Astrocyte of the spinal cord (primary cell): ENCODE measurements around the gene UMAD1.
"Not testable (repeated sequence)": the region's sequence is repeated elsewhere in the genome, so short reads cannot be mapped to it uniquely, and the experiment has no call there.

ENCODE experiments used
- DNase-seq: peaks from one replicate; pipeline ENCODE4 v3.0.0; 2011; ENCODE audit warnings: low read depth, low spot score
- H3K4me3 ChIP-seq: 2 replicates; pipeline ENCODE4 v1.5.1; 2011; ENCODE audit warnings: low read depth, mild to moderate bottlenecking, low read length, moderate library complexity
- CTCF ChIP-seq: IDR thresholded peaks from 2 replicates; pipeline ENCODE4 v1.5.1; 2012; ENCODE audit warnings: low read depth, mild to moderate bottlenecking, low read length, inconsistent platforms
- in situ Hi-C: cut with HindIII; loops from 2 replicates; pipeline ENCODE4 v1.10.0; 2017; ENCODE audit warnings: low sequenced_read_pairs

The UMAD1 gene

GRCh38 chr7:7672545-7673239 is 32.1 kb downstream of the UMAD1 start:
- in situ Hi-C loops = no loop called here
- no peak overlapping the region for H3K4me3 ChIP-seq
- TF ChIP-seq CTCF = no peak
- no peak for DNase-seq

GRCh38 chr7:7673240-7673550 is 32.6 kb downstream of the UMAD1 start:
- in situ Hi-C loops = no loop called here
- no peak for TF ChIP-seq CTCF
- H3K4me3 ChIP-seq = no peak overlapping the region
- no peak for DNase-seq

GRCh38 chr7:7675686-7676085 is 35.1 kb downstream of the UMAD1 start:
- no peak for DNase-seq
- no peak overlapping the region for H3K4me3 ChIP-seq
- in situ Hi-C loops = no loop called here
- no peak for TF ChIP-seq CTCF

- DNase-seq, in situ Hi-C loops, H3K4me3 ChIP-seq: not testable (repeated sequence)
These were observed 39.1 kb downstream of the UMAD1 start for GRCh38 chr7:7679640-7680039.

- TF ChIP-seq CTCF = peak; percentile 61
- in situ Hi-C loops = no loop called here
- peak; percentile 82 for DNase-seq
- H3K4me3 ChIP-seq = no peak overlapping the region
These were observed 40.8 kb downstream of the UMAD1 start for GRCh38 chr7:7681191-7681935.

- in situ Hi-C loops = no loop called here
- TF ChIP-seq CTCF = no peak
- H3K4me3 ChIP-seq = no peak overlapping the region
- no peak for DNase-seq
These were observed 41.4 kb downstream of the UMAD1 start for GRCh38 chr7:7681936-7682329.

- no peak for TF ChIP-seq CTCF
- in situ Hi-C loops = no loop called here
- H3K4me3 ChIP-seq = no peak overlapping the region
- no peak for DNase-seq
These were observed 42.3 kb downstream of the UMAD1 start for GRCh38 chr7:7682861-7683260.
